ENCODE results near the gene ITPK1.

ITPK1 gene

GRCh38 chr14:93028724-93029076 is 87.0 kb downstream of the ITPK1 start:
- DNase-seq (ENCODE audit: low read depth): no peak

GRCh38 chr14:93027810-93028723 is 87.7 kb downstream of the ITPK1 start:
- DNase-seq (ENCODE audit: low read depth): no peak

DNA sequence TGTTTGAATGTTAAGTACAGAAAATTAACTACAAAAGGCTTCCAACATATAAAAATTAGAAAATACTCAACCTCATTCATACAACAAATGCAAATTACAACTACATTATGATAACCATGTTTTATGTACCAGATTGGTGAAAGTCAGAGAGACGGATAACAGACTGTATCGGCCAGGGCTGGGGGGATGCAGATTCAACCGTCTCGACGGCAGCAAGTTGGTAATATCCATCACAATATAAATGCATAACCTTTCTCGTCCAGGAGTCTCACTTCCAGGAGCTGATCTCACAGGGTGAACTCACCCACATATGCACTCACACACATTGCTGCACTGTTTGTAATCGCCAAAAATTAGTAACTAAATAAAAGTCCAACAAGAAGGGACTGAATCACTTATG is 89.4 kb downstream of the ITPK1 start:
- DNase-seq (ENCODE audit: low read depth): no peak

DNA sequence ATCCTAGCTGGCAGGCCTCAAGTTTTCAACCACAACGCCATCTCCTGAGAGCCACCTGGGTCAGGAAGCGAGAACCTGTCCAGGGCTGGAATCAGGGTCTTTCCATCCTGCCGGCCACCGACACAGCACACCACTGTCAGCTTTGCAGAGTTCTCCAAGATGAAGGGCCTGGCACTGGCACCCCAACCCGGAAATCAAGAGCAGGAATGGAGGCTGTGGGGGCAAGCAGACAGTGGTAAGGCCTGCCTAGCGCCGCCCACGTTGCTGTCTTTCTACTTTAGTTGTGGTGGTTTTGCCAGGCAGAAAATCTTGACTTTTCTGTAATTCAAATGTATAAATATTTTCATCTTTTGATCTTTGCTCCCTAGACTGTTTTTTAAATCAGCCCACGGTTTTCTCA is 90.7 kb downstream of the ITPK1 start:
- no peak for DNase-seq (ENCODE audit: low read depth)

GRCh38 chr14:93024493-93024892 is 91.2 kb downstream of the ITPK1 start:
- no peak for DNase-seq (ENCODE audit: low read depth)

GRCh38 chr14:93023802-93024434 is 91.8 kb downstream of the ITPK1 start:
- no peak for DNase-seq (ENCODE audit: low read depth)

GRCh38 chr14:93023039-93023438 is 92.7 kb downstream of the ITPK1 start:
- DNase-seq (ENCODE audit: low read depth): no peak

- no peak for DNase-seq (ENCODE audit: low read depth)
Observed at GRCh38 chr14:93019970-93020369, 95.8 kb downstream of the ITPK1 start.

DNA sequence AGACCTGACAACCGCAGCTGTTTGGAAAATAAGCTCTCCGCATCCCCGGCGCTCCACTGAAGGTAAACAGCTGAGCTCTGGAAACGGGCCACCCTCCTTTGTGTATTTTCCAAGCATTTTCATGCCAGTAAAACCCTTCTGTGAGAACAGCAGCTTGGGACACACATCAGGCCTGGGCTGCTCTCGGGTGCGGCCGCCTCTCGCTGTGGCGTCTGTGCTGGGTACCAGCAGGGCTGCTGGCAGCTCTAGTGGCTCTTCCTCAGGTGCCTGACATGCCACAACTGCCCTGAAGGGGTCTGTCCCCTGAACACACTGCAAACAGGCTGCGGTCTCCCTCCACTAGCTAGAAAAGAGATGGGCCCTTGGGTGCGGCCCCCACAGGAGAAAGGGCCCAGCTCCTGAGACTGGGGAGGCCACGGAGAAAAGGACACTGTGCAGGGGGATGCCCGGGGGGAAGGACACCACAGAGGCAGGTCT is 96.3 kb downstream of the ITPK1 start:
- no peak for DNase-seq (ENCODE audit: low read depth)

GRCh38 chr14:93018366-93018765 is 97.4 kb downstream of the ITPK1 start:
- no peak for DNase-seq (ENCODE audit: low read depth)

- no peak for DNase-seq (ENCODE audit: low read depth)
Observed at GRCh38 chr14:93017898-93018297, 97.8 kb downstream of the ITPK1 start.

GRCh38 chr14:93017301-93017797 is 98.4 kb downstream of the ITPK1 start:
- no peak for DNase-seq (ENCODE audit: low read depth)

GRCh38 chr14:93016275-93016845 is 99.4 kb downstream of the ITPK1 start:
- no peak for DNase-seq (ENCODE audit: low read depth)

- DNase-seq (ENCODE audit: low read depth): no peak
Observed at GRCh38 chr14:93015505-93015904, 100.2 kb downstream of the ITPK1 start.

DNA sequence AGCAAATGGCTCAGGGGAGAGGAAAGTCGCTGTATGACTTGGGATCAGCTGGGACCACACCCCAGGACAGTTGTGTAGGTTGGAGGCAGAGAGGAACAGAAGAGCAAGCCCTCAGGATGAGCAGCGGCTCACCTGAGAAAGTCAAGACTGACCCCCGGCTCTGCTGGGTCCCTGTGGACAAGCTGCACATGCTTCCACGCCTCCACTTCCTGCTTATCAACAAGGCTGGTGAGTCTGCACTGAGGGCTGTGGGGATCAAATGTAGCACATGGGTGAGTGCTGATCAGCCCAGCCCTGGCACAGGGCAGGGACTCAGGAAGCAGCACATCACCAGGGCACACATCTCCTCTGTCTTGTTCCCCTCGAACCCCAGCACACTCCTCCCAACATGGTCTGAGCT is 100.7 kb downstream of the ITPK1 start:
- DNase-seq (ENCODE audit: low read depth): no peak

- DNase-seq (ENCODE audit: low read depth): no peak
Observed at GRCh38 chr14:93014058-93015023, 101.4 kb downstream of the ITPK1 start.

- no peak for DNase-seq (ENCODE audit: low read depth)
Observed at GRCh38 chr14:93012951-93013719, 102.6 kb downstream of the ITPK1 start.

- DNase-seq (ENCODE audit: low read depth): no peak
Observed at GRCh38 chr14:93012506-93012905, 103.2 kb downstream of the ITPK1 start.

DNA sequence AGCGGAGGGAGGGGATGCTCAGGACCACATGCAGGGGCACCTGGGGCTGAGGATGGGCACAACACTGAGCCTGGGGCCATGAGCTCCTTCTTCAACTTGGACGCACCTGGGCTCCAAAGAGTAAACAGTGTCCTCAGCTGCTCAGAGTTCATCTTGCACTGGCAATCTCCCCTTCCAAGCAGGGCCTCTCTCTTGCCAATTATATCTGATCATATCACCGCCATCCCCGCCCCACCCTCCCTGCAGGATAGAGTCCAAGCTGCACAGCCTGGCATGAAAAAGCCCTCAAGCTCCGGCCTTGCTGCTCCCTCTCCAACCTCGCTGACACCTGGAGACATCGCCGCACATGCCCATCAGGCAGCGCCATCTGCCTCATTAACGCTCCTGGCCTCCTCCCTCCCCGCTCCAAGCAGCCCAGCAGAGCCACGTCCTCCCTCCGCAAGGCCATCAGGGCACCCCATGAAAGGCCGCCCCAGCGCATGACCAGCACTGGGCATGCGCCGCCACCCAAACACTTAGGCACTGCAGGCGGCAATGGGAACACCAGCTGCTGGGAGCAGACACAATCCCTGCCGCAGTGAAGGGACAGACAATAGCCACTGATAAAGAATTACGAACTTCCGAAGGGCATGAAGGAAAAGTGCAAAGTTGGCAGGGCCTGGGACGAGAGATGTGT is 103.9 kb downstream of the ITPK1 start:
- DNase-seq (ENCODE audit: low read depth): no peak

DNA sequence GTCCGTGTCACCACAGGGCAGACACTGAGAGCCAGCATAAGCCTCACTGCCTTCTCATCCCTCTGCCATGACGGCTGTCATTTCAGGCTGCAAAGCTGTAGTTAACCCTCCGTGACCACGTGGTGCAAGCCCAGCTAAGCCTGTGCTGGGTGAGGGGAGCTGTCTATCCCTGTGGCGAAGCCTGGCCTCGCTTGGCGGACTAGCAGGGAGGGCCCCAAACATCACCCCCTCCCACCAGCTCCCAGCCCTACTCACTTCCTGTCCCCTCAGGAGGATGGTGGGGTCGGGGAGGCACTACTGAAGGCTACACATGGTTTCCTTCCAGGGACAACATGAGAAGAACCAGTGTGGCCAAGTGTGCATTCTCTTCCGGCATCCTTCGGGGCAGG is 104.6 kb downstream of the ITPK1 start:
- no peak for DNase-seq (ENCODE audit: low read depth)

Measured in activated T-cell treated with anti-CD3 and anti-CD28 coated beads for 48 hours (primary cell).